ENCODE measurements around the gene IQGAP2.

Gene IQGAP2

DNA sequence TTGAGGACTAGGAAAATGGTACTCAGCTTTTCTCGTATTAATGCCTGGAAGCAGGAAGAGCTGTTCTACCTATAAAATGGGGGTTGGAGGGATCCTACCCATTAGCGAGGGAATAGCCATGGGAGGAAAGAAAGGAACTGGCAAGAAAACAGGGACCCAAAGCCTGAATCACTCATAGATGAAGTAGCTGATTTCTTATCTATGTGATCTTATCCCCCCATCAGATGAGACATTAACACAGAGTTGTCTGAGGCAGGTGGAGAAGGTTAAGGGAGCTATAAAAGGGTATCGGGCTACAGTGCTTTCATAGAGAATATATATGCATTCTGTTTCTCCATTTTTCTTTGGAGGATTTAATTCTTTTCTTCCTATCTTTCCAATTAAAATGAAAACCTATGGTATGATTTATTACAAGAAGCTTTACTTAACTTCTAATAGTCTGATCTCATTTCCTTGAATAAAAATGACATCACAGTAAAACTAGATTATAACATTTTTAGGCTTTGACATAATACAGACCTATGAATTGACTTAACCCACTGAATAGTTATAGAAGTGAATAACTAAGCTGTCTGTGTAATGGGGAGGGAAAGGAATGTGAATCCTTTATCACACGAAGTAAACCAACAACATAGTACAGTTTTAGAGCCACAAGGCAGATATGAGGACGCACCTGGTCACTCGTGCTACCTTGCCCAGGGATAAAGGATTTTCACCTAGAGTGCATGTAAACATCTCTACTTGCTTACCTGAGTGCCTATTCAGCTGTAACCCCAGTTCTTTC, 39.0 kb downstream of the IQGAP2 start:
- no peak overlapping the region for H3K4me3 ChIP-seq
- H3K36me3 ChIP-seq: peaks cover 43 to 89% (median 71%) of the 10 kb centered on the region in 11 experiments
- TF ChIP-seq Cebpa-rat (IDR thresholded peaks at IDR 0.05): no peak
- peaks cover 24 to 41% (median 37%) of the 10 kb centered on the region in 11 experiments for H3K9me3 ChIP-seq (replicated peaks in 1 of 11)
- no peaks in the 10 kb centered on the region for H3K27me3 ChIP-seq
- no peak overlapping the region for H3K27ac ChIP-seq
- peaks cover 8 to 21% (median 14%) of the 10 kb centered on the region in 10 experiments; a peak in 18 of 20 replicates for H3K4me1 ChIP-seq
- peaks cover 0 to 100% (median 67%) of the 10 kb centered on the region in 11 experiments; a peak in 20 of 22 replicates for H4K20me1 ChIP-seq
- H3K4me2 ChIP-seq: no peak overlapping the region
- no peak overlapping the region for H3K9ac ChIP-seq

DNA sequence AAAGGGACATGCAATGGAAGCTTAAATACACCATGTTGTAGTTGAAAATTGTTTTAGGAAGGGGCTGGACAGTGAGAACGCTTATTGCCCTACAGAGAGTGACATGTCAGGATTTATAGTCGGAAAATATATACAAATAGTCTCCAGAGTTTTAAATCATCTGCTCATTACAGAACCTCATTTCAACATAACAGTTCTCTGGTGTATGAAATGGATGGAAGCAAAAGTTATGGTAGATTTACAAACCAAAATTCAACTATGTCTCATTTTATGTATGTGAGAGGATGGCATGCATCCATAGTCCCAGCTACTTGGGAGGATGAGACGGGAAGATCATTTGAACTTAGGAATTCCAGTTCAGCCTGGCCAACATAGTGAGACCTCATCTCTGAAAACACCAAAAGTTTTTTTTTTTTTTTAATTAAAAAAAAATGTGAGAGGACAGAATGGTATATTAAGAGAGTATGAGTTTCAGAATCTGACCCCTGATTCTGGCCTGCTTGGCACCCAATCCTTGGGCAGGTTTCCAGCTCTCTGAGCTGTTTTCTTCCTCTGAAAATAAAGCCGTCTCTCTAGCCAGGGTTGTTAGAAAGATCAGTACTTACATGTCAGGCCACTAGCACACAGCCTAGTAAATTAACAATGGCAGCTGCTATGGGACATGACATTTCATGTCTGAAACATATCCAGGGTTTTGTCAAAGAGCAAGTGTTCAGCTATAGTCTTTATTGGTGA, 40.1 kb downstream of the IQGAP2 start:
- Histone ChIP-seq H3K9me3 (replicated peaks in 1 of 11) (peaks cover 18 to 35% (median 26%) of the 10 kb centered on the region in 11 experiments), H3K4me1 (peaks cover 12 to 32% (median 17%) of the 10 kb centered on the region in 10 experiments), H3K4me3 (no peak overlapping the region), H3K4me2 (no peak overlapping the region), H3K27me3 (no peaks in the 10 kb centered on the region), H4K20me1 (peaks cover 0 to 100% (median 79%) of the 10 kb centered on the region in 11 experiments; a peak in 21 of 22 replicates), H3K9ac (no peak overlapping the region), H3K27ac (no peak overlapping the region), H3K36me3 (peaks cover 40 to 90% (median 72%) of the 10 kb centered on the region in 11 experiments)
- no peak for TF ChIP-seq Cebpa-rat (IDR thresholded peaks at IDR 0.05)

DNA sequence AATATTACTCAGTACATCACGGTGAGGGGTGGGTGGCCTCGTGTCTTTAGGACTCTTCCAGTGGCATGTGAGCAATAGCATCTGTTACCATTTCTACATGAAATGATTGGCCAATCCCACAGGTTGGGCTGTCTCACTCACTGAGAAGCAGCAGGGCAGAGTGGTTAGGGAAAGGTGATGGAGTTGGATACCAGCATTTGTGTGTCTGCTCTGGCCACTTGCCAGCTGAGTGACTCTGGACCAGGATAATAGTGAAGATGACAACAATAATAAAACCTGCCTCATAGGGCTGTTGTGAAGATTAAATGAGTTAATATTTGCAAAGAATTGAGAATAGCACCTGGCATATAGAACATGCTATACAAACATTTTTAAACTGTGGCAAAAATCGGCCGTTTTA, 42.0 kb downstream of the IQGAP2 start:
- TF ChIP-seq Cebpa-rat (IDR thresholded peaks at IDR 0.05): no peak
- H3K9me3 ChIP-seq (replicated peaks in 1 of 11): peaks cover under 1 to 19% (median 8%) of the 10 kb centered on the region in 11 experiments; a peak in 21 of 22 replicates

DNA sequence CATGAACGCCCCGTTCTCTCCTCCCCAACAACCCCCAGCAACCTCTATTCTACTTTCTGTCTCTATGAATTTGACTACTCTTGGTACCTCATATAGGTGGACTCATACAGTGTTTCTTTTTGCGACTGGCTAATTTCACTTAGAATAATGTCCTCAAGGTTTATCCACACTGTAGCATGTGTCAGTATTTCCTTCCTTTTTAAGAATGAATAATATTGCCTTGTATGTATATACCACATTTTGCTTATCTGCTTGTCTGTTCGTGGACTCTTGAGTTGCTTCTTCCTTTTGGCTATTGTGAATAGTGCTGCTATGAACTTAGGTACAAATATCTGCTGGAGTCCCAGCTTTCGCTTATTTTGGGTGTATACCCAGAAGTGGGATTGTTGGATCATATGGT, 42.7 kb downstream of the IQGAP2 start:
- peak overlapping the region in 8 of 11 experiments; percentile 0 to 51 (median 40); a peak in 5 of 22 replicates for H3K4me2 ChIP-seq
- H4K20me1 ChIP-seq: peaks cover 0 to 100% (median 97%) of the 10 kb centered on the region in 11 experiments; a peak in 21 of 22 replicates
- peaks cover 41 to 89% (median 68%) of the 10 kb centered on the region in 11 experiments; a peak in 21 of 22 replicates for H3K36me3 ChIP-seq
- no peak overlapping the region for H3K27ac ChIP-seq
- no peaks in the 10 kb centered on the region for H3K27me3 ChIP-seq
- no peak overlapping the region for H3K9ac ChIP-seq
- H3K4me1 ChIP-seq: peaks cover 34 to 57% (median 39%) of the 10 kb centered on the region in 10 experiments
- no peak overlapping the region for H3K4me3 ChIP-seq
- H3K9me3 ChIP-seq (replicated peaks in 1 of 11): peaks cover 0 to 12% (median 0%) of the 10 kb centered on the region in 11 experiments; a peak in 6 of 22 replicates
- no peak for TF ChIP-seq Cebpa-rat (IDR thresholded peaks at IDR 0.05)

More for the DNA sequence above, 42.0 kb downstream of the IQGAP2 start:
- Histone ChIP-seq H3K4me3 (no peak overlapping the region), H3K4me1 (peaks cover 26 to 50% (median 32%) of the 10 kb centered on the region in 10 experiments), H3K27me3 (no peaks in the 10 kb centered on the region), H3K4me2 (no peak overlapping the region), H4K20me1 (peaks cover 0 to 100% (median 97%) of the 10 kb centered on the region in 11 experiments; a peak in 21 of 22 replicates), H3K36me3 (peaks cover 49 to 95% (median 70%) of the 10 kb centered on the region in 11 experiments; a peak in 21 of 22 replicates), H3K9ac (no peak overlapping the region), H3K27ac (no peak overlapping the region)

DNA sequence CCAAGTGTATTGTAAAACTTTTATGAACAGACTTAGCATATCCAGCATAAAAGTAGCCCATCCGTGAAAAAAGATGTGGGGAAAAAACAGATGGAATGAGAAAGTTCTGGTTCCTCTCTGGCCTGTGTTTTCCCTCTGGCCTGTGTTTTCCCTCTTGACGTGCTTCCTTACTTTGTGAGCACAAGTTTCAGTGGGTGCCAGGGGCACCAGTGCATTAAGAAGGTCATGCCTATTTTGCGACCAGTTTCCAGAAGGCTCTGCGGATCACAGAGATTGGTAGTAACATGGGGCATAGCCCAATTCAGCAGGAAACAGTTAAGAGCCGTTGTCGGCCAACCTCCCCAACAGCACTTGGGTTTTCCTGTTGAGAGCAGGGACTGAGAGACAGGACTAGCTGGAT, 43.7 kb downstream of the IQGAP2 start:
- Histone ChIP-seq H3K27ac (no peak overlapping the region), H3K4me2 (peak overlapping the region in 9 of 11 experiments; percentile 13 to 51 (median 40); a peak in 13 of 22 replicates), H3K36me3 (peaks cover 40 to 86% (median 64%) of the 10 kb centered on the region in 11 experiments; a peak in 21 of 22 replicates), H4K20me1 (peaks cover 0 to 100% (median 95%) of the 10 kb centered on the region in 11 experiments; a peak in 20 of 22 replicates), H3K4me1 (peaks cover 39 to 67% (median 48%) of the 10 kb centered on the region in 10 experiments), H3K27me3 (no peaks in the 10 kb centered on the region), H3K9ac (no peak overlapping the region; a peak in 1 of 22 replicates), H3K4me3 (no peak overlapping the region), H3K9me3 (replicated peaks in 1 of 11) (peaks cover 0 to 8% (median 0%) of the 10 kb centered on the region in 11 experiments; a peak in 2 of 22 replicates)
- no peak for TF ChIP-seq Cebpa-rat (IDR thresholded peaks at IDR 0.05)

DNA sequence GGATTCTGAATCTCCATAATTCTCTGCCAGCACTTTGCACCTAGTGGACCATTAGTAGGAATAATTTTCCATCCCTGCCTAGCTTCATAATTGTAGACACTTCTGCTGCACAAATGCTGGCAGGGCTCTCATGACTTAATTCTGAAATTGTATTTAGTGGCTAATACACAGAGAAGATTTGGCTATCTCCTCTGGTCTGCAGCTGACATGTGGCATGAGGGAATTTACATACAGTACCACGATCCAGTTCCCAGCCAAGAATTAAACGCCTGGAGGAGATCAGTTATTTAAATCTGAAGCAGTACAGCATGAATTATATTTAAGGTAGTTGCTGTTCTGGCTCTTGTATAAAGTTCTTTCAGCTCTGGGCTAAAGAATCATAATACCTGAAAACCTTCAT, 46.5 kb downstream of the IQGAP2 start:
- Histone ChIP-seq H3K36me3 (peaks cover 42 to 94% (median 62%) of the 10 kb centered on the region in 11 experiments; a peak in 21 of 22 replicates), H3K27me3 (no peaks in the 10 kb centered on the region), H3K4me3 (no peak overlapping the region), H3K9me3 (replicated peaks in 1 of 11) (peaks cover 0 to 13% (median 6%) of the 10 kb centered on the region in 11 experiments; a peak in 10 of 22 replicates), H3K4me1 (peaks cover 39 to 80% (median 51%) of the 10 kb centered on the region in 10 experiments), H3K9ac (no peak overlapping the region), H3K4me2 (peak overlapping the region; percentile 8 to 71 (median 56)), H3K27ac (no peak overlapping the region), H4K20me1 (peaks cover 0 to 96% (median 68%) of the 10 kb centered on the region in 11 experiments; a peak in 19 of 22 replicates)
- no peak for TF ChIP-seq Cebpa-rat (IDR thresholded peaks at IDR 0.05)

DNA sequence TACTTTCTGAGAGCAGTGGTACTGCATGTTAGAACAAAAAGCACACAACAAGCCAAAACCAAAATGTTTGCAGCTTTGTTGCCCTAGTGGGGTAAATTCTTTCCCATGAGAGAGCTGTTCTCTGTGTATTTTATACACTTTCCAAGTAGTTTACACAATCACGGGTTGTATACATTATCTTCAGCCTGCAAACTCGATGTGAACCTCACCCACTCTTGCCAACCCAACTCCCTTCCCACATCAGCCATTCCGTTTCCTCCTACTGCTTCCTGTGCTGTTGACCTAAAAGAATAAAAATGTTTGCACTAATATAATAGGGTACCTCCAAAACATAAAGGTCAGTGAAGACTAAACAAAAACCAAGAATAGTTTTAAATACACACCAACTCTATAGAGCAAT, 47.0 kb downstream of the IQGAP2 start:
- no peak overlapping the region for H3K9ac ChIP-seq
- peaks cover 0 to 13% (median 6%) of the 10 kb centered on the region in 11 experiments; a peak in 10 of 22 replicates for H3K9me3 ChIP-seq (replicated peaks in 1 of 11)
- H3K36me3 ChIP-seq: peaks cover 41 to 89% (median 58%) of the 10 kb centered on the region in 11 experiments; a peak in 21 of 22 replicates
- TF ChIP-seq Cebpa-rat (IDR thresholded peaks at IDR 0.05): no peak
- peaks cover 0 to 95% (median 66%) of the 10 kb centered on the region in 11 experiments; a peak in 19 of 22 replicates for H4K20me1 ChIP-seq
- H3K27me3 ChIP-seq: no peaks in the 10 kb centered on the region
- H3K4me1 ChIP-seq: peaks cover 39 to 82% (median 51%) of the 10 kb centered on the region in 10 experiments
- H3K4me3 ChIP-seq: no peak overlapping the region
- H3K4me2 ChIP-seq: peak overlapping the region; percentile 8 to 71 (median 56)
- H3K27ac ChIP-seq: peak overlapping the region in 1 of 11 experiments; percentile 15; a peak in 1 of 22 replicates

DNA sequence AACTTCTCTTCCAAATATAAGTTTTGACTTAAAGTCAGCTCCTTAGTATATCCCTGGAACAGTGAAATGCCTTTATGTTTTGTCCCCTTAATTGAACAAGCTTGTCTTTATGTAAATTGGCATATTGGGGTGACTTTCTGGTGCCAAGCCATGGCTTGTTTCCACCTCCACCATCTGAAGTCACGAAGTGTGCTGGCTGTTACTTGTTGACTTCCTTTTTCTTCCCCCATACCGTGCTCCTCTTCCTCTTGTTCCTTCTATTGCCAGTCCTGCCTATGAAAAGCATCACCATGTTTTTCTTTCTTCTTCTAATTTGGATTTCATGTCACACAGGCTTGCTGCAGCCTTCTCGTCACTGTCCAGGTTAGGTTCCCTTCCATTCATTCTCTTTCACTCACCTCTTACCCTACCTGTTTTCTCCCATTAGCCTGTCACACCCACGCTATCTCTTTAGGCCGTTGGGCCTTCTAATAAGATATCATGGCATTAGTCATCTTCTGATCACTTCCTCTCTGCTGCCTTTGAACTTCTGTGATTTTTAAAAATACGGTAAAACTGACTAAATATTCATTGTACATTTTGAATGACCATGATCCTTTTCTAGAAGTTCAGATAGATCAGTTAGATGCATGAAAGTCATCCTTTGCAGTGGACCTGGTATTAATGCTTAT, 48.1 kb downstream of the IQGAP2 start:
- Histone ChIP-seq H3K27me3 (no peaks in the 10 kb centered on the region), H3K9ac (no peak overlapping the region), H4K20me1 (peaks cover 0 to 95% (median 63%) of the 10 kb centered on the region in 11 experiments; a peak in 19 of 22 replicates), H3K4me2 (peak overlapping the region; percentile 8 to 71 (median 56)), H3K4me1 (peaks cover 36 to 85% (median 44%) of the 10 kb centered on the region in 10 experiments), H3K9me3 (replicated peaks in 1 of 11) (peaks cover 0 to 14% (median 6%) of the 10 kb centered on the region in 11 experiments; a peak in 11 of 22 replicates), H3K27ac (peak overlapping the region in 1 of 11 experiments; percentile 15; a peak in 2 of 22 replicates), H3K36me3 (peaks cover 33 to 83% (median 52%) of the 10 kb centered on the region in 11 experiments; a peak in 21 of 22 replicates), H3K4me3 (no peak overlapping the region)
- no peak for TF ChIP-seq Cebpa-rat (IDR thresholded peaks at IDR 0.05)
